HG03521 (cell line): Measurements from ENCODE around the gene FAM177B.

ENCODE experiments used
- ATAC-seq: cut with Tn5 transposase; IDR thresholded peaks from one replicate; pipeline ENCODE4 v1.9.1; 2021; ENCODE audit warnings: mild to moderate bottlenecking, moderate library complexity; ENCODE audit not compliant: unreplicated experiment

The FAM177B gene

DNA sequence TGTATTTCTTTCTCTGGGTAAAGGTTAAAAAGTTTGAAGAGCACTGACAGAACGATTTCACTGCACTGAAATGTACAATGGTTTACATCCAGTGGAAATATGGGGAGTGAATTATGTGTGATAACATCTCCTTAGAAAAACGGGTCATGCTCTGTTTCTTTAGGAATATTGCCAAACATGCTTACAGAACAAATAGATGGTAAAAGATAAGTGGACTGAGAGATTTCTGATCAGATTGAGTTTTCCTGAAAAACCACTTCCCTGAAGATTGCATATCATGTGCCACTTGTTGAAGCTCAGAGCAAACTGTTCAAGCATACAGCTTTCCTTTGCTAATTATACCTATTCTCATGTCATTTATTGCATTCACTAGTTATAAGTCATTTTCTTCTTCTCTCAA, 47.9 kb downstream of the FAM177B start:
- ATAC-seq: no peak

DNA sequence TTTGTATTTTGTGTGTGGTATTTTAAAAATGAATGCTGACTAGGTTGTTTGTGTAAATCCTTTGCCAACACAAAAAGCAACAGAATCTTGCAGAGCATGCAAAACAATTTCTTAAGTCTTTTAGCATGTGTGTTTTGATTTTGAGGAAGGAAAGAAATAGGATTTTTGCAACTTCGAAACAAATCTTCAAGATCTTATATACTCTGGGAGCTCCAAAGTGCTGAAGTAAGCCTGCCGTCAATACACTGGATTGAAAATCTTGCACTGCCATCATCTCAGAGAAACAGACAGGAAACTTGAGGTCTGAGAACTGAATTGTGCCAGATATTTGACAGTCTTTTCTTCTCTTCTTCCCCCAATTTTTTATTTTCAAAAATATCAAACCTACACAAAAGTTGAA, 48.5 kb downstream of the FAM177B start:
- ATAC-seq: no peak

DNA sequence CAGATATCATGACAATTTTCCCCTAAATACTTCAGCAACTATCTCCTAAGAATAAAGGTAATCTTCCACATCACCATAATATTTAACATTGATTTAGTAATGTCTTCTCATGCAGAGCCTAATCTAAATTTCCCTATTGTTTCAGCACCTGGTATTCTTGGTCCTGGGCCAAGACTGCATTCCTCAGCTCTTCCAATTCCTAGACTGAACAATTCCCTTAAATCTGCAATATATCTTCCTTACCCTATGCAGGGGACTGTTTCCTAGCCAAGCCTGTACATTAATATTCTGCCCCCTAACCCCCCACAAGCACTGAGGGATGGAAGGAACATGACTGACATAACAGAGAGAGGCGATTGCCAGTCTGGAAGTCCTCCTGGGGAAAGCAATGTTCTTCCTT, 49.1 kb downstream of the FAM177B start:
- ATAC-seq: no peak

DNA sequence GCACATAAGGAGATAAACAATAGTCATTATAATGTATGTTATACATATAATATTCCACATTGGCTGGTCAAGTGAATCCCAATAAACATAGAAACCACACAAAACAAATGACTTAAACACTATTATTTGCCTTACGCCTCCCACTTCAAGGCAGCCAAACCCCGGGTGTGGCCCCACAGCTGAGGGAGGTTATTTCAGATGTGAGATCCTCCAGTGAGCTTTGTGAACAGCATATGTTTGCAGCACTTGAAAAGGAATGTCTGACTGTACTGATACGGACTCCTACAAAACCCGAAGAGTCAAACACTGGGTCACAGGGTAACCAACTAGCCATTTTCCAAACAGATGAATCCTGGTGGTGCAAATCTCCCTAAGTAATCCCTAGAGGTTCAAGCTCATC, 50.7 kb downstream of the FAM177B start:
- ATAC-seq: no peak

DNA sequence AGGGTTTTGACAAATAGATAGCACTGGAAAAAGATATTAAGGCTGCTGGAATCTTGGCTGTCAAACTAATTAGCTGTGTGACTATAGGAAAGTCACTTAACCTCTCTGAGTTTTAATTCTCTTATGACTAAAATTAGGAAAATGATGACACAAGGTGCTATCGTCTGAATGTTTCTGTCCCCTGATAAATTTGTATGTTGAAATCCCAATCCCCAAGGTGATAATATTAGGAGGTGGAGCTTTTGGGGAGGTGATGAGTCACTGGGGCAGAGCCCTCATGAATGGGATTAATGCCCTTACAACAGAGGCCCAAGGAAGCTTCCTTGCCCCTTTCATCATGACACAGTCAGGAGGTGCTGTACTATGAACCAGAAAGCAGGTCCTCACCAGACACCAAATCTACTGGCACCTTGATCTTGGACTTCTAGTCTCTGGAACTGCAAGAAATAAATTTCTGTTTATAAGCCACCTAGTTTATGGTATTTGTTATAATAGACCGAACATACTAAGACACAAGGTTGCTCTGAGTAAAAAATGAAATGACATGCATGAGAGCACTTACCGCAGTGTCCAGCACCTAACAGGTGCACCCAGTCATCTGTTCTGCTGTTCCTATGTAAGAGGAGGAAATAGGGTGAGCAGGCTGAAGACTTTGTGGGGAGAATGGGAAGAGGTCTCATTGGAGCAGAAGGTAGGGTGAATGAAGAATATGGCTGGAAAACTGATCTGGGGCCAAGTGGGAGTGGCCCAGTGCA, 51.6 kb downstream of the FAM177B start:
- no peak for ATAC-seq

DNA sequence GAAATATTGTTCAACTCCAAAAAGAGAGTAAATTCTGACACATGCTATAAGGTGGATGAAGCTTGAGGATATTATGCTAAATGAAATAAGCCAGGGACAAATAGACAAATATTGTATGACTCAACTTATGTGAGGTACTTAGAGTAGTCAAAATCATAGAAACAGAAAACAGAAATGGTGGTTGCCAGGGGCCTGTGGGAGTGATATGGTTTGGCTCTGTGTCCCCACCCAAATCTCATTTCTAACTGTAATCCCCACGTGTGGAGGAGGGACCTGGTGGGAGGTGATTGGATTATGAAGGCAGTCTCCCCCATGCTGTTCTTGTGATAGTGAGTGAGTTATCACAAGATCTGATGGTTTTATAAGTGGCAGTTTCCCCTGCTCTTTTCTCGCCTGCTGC, 53.1 kb downstream of the FAM177B start:
- no peak for ATAC-seq

DNA sequence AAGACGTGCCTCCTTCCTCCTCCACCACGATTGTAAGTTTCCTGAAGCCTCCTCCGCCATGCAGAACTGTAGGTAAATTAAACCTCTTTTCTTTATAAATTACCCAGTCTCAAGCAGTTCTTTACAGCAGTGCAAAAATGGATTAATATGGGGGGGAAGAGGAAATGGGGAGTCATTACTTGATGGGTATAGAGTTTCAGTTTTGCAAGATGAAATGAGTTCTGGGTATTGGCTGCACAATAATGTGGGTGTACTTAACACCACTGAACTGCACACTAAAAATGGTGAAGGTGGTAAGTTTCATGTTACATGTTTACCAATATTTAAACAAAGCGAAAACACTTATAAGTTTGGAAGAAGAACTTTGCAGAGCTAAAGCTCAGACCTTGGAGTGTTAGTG, 53.5 kb downstream of the FAM177B start:
- no peak for ATAC-seq

DNA sequence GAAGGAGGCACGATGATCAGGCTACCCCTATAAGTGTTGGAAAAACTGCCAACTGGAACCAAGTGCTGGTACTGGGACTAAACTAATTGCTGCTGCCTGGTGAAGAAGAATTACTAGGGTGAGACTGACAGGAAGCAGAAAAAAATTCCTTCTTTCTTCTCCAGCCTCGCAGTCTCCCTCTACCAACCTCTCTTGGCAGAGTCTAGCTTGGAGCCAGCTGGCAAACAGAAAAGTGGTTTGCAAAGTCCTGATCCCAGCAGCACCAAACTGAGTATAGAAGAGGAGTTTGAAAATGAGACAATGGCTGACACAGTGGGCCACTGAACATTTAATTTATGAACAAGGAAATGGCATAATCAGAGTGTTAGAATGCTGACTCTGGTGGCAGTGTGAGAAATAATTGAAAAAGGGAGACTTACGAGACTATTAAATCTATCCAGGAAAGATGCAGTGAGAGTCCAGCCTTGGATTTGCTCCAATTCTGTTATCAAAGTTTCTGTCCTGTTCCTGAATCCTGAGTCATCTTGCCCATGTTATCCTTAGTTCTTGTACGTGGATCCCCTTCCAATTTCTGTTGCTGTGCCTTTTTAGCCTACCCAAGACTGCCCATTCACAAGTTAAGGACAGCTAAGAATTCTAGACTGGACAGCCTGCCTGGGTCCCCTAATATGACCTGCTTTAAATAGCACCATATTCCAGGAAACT, 54.2 kb downstream of the FAM177B start:
- no peak for ATAC-seq

DNA sequence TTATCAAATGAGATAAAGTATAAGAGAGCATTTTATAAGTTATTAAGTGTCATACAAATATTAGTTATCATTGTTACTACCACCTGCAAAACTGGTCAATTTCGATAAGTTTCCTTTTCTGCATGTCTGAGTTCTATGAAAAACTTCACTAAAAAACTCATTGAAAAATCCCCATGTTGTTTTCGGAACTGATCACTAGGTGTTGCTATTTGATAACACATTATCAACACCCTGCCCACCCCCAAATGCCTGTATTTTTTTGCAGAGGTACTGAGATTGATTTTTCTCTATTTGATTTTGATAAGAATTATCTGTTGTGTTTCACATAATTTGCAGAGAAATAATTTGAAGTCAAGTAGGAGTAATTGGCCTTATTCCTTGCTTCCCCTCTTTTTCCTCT, 55.7 kb downstream of the FAM177B start:
- no peak for ATAC-seq

DNA sequence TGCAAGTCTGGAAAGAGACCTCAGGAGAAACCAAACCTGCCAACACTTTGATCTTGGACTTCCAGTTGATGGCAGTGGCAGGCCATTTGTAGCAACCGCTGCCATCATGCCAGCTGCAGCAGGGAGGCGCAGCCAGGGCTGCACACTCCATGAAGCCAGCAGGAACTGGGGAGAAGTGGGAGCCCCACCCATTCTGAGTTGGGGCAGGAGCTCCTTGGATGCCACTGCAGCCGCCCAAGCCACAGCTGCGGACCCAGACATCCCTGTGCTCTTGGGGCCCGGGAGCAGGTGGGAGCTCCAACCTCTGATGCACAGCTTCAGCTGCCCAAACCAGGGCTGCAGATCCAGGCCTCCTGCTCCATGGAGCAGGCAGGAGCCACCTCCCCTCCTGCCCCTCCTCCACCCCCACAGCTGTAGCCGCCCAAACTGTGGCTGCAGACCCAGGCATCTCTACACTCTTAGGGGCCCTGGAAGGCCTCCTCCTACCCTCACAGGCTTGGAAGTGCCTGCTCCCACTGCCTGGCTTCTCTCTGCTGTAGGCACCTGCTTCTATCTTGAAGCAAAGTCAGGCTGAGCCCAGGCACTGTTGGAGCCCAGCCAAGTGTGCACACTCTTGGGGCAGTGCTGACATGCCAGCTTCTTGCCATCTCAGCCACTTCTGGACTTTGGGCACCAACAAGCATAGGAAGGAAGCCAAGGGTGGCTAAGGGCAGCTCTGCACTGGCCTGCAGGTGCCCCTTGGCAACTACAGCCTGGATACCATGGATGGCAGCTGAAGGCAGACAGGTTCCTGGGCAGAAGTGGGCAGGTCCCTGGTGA, 57.9 kb downstream of the FAM177B start:
- no peak for ATAC-seq

DNA sequence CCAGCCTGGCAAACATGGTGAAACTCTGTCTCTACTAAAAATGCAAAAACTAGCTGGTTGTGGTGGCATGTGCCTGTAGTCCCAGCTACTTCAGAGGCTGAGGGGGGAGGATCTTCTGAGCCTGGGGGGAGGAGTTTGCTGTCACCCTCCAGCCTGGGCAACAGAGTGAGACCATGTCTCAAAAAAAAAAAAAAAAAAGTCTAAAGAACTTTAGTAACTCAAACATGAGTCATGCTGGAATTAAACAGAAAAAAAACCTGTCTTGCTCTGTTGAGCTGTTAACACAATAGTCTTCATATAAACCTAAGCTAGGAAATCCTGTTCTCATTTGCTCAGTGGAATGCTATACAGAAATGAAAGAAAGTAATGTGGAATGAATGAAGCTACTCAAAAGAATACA, 61.1 kb downstream of the FAM177B start:
- ATAC-seq: no peak

DNA sequence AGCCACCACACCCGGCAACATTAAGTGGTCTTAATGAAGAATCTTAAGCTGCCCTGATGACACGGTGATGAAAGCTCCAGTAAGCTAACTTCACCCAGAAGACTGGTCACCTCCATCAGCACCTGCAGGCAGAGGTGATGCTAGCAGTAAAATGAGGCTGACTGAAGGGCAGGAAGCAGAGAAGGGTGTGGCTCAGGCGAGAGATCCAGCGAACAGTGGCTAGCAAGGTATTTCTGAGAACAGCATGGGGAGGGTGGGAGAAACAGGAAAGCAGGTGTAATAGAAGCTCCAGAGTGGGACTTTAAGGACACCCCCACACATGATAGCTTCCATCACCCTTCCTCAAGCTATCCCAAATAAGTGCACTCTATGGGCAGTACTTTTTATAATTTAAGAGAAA, 62.0 kb downstream of the FAM177B start:
- no peak for ATAC-seq
